ENCODE results near the gene TYW1.

DNA sequence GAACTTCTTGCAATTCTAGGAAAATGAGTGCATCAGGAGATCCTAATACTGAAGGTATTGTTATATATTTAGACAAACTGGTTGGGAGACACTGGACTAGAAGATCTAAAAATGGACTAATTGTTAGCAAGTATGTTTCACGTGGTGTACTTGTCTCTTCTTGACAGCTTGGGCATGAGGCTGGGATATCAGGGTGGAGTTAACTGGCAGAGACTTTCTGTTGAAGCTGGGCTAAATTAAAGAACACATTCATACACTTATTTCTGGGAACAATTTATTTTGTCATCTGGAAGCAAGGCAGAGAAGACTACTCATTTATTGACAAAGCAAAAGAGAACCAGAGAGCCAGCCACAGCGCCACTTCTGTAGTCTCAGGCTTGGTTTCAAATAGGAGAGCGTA, 25.9 kb downstream of the TYW1 start:
- TF ChIP-seq, protein P1, sequence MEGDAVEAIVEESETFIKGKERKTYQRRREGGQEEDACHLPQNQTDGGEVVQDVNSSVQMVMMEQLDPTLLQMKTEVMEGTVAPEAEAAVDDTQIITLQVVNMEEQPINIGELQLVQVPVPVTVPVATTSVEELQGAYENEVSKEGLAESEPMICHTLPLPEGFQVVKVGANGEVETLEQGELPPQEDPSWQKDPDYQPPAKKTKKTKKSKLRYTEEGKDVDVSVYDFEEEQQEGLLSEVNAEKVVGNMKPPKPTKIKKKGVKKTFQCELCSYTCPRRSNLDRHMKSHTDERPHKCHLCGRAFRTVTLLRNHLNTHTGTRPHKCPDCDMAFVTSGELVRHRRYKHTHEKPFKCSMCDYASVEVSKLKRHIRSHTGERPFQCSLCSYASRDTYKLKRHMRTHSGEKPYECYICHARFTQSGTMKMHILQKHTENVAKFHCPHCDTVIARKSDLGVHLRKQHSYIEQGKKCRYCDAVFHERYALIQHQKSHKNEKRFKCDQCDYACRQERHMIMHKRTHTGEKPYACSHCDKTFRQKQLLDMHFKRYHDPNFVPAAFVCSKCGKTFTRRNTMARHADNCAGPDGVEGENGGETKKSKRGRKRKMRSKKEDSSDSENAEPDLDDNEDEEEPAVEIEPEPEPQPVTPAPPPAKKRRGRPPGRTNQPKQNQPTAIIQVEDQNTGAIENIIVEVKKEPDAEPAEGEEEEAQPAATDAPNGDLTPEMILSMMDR (IDR thresholded peaks at IDR 0.05), result no peak
- TF ChIP-seq POLR2A (IDR thresholded peaks at IDR 0.05), result no peak

Data from prostate gland (tissue), 2 donors.